HG03064 (cell line): ENCODE results near the gene ELF1.
"Not testable (repeated sequence)": the region's sequence is repeated elsewhere in the genome, so short reads cannot be mapped to it uniquely, and the experiment has no call there.

Source experiments
- ATAC-seq: cut with Tn5 transposase; IDR thresholded peaks from one replicate; pipeline ENCODE4 v1.9.1; 2021; ENCODE audit warnings: low read depth; ENCODE audit not compliant: unreplicated experiment

ELF1 gene

DNA sequence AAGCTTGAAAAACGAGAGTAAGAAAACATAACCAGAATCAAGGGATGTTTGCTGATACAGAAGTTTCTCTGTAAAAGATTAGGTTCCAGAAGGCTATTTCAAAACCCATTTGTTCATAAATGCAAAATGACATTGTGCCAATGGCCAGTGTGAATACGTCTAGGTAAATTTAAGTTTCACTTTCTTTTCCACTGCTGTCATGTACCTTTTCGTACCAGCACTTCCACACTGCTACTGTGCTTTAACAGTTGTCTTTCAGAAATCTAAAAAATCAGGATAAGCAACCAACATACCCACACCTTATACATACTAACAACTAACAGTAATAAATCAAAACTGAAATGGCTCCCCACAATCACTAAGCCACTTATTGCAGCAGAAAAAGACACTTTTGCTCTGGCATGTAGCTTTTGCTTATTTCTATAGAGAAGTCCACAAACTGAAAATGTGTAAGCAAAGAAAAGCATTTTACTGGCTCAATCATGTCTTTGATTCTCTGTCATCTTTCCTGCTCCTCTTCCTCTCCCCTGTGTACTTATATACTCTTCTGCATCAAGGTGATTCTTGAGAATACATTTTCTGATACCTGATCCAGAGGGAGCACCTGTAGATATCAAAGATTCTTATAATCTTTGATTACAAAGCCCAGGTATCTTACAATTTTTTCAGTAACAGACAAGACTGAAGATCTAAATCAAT, 34.3 kb downstream of the ELF1 start:
- ATAC-seq = peak; percentile 50

DNA sequence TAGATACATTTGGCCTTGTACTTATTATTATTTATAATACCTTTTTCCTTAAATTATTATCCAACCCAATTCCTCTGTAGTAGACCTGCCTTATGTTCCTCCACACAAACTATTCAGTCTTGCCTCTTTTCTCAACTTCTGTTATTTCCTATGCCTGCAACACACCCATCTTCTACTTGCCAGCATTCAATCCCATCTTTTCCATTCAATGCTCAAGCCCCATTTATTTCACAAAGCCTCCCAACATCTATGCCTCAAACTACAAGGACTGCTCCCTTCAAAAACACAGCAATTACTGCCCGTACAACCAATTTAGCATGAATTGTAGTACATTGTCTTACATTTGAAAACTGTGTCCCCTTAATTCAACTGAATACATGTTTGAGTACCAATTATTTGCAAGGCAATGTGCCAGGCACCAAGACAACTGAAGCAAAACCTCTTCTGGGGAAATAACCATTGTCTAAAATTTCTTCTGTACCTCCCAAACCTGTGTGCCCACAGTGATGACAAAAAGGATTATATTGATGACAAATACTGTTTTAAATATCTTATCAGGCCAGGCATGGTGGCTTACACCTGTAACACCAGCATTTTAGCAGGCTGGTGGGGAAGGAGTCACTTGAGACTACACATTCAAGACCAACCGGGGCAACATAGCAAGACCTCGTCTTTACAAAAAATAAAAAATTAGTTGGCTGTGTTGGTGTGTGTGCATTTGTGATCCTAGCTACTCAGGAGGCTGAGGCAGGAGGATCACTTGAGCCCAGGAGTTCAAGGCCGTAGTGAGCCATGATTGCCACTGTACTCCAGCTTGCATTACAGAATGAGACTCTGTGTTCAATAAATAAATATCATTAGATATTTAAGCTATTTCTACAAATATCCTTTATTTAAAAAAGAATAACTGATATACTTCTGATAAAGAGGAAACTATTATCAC, 35.1 kb downstream of the ELF1 start:
- ATAC-seq = no peak

DNA sequence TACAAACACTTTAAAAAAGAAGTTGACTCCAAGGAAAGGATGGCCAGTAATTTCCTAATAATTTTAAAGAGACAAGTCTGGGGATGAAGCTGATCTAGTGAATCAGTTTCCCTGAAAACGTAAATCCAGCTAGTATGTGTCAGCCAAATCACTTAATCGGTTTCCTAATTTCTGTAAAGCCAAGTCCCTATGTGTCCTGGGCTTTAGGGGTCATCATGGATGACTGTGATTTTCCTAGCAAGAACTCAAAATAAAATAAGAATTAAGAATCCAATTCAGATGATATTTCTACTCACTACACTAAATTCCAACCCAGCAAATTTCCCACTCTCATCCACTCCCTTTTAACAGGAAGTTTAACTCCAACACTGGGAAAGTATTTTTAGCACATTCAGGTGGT, 35.9 kb downstream of the ELF1 start:
- no peak for ATAC-seq

DNA sequence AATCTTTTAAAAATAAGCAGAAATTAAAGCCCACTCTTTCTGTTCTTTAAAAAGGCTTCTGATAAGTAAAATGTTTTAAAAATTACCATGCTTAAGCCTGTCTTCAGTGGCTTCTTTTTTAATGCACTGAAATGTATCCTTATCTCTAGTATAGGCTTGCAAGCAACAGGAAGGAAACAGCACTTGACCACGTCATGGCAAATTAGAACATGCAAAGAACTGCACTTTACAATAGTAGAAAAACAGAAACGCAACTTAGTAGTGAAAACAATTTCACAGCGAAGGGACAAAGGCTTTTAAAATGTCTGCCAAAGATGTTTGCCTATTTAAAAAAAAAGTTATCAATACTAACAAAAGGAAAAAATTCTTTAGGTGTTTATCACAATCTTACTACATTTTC, 36.3 kb downstream of the ELF1 start:
- ATAC-seq = peak; percentile 45

DNA sequence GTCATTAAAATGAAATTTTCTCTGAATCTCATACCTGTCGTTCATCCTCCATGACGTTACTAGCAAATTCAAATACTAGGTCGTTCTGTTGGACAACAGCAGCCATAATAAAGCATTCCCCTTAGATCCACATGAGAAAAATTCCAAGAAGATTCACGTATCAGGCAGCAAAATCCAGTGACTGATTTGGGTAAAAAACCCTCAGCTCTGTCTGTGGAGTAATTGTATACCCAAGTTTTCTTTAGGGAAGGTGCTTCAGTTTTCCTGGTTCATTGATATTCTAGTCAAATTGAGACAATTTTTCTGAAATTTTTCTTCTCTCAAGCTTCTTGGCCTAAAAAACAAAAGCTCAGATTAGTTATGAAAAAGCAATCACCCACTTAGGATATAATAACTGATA, 37.2 kb downstream of the ELF1 start:
- no peak for ATAC-seq

DNA sequence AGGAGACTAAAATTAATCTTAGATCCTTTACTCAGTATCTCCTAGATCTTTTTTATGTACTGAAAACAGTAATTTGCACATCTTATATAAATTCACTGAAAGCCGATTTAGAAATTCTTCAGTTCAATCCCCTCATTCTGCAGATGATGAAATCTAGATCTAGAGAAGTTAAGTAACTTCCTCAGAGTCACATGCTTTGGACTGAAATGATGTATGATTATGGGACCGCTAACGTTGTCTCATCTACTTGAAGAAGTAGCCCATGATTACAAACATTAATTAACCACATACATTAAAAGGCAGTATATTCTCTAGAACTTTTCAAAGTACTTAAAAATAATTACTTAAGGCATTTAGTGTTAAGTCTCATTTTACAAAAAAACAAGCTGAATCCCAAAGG, 37.8 kb downstream of the ELF1 start:
- ATAC-seq = no peak

DNA sequence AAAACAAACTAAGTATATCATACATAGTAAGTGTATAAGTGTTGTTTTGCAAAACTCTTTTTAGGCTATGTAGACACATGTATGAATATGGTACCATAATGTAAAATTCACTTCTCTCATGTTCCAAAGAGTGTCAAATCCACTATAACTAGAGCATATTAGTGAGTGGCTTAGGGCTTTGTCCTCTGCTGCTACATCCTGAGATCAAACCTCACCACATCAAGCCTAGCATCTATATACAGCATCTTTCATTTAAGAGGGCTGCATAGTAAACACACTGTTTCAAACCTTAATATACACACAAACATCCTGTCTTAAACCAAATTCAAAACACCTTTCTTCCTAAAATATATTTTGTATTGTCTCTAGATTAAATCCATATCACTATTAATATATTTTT, 38.7 kb downstream of the ELF1 start:
- ATAC-seq = no peak

DNA sequence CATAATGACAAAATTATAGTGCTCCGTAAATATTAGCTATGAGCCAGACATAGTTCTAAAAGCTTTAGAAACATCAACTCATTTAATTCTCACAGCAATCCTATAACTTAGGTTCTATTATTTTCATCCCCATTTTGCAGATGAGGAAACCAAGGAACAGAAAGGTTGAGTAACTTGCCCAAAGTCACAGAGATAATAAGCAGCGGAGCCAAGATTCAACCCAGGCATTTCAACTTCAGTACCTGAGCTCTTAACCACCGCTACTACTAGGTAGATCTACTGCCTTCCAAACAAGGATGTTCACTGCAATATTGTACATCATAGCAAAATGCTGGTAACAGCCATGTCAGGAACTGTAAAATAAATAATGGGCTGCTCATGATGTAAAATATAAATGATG, 39.9 kb downstream of the ELF1 start:
- ATAC-seq = no peak

DNA sequence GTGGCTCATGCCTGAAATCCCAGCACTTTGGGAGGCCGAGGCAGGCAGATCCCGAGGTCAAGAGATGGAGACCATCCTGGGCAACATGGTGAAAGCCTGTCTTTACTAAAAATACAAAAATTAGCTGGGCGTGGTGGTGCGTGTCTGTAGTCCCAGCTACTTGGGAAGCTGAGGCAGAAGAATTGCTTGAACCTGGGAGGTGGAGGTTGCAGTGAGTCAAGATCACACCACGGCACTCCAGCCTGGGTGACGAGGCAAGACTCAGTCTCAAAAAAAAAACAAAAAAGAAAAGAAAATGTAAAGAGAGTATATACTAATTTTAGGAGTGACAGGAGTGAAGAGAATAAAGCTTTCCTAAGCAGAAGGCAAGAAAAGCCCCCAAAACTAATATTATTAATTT, 41.0 kb downstream of the ELF1 start:
- ATAC-seq = not testable (repeated sequence)

DNA sequence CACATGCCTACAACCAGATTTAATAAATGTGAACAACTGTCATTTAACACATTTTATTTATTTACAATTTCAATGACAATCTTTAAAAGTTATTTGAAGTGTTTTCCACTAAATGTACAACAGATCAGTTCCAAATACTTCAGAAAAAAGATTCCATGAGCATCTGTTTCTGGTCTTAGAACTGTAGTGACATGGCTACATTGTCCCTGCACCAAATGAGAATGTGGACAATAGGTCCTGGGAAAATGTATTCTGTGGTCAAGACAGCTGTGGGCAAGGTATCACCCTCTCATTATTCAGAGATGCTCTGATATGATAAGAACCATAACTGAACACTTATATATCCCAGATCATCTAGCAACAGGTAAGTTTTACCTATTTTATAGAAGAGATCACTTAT, 43.7 kb downstream of the ELF1 start:
- no peak for ATAC-seq

DNA sequence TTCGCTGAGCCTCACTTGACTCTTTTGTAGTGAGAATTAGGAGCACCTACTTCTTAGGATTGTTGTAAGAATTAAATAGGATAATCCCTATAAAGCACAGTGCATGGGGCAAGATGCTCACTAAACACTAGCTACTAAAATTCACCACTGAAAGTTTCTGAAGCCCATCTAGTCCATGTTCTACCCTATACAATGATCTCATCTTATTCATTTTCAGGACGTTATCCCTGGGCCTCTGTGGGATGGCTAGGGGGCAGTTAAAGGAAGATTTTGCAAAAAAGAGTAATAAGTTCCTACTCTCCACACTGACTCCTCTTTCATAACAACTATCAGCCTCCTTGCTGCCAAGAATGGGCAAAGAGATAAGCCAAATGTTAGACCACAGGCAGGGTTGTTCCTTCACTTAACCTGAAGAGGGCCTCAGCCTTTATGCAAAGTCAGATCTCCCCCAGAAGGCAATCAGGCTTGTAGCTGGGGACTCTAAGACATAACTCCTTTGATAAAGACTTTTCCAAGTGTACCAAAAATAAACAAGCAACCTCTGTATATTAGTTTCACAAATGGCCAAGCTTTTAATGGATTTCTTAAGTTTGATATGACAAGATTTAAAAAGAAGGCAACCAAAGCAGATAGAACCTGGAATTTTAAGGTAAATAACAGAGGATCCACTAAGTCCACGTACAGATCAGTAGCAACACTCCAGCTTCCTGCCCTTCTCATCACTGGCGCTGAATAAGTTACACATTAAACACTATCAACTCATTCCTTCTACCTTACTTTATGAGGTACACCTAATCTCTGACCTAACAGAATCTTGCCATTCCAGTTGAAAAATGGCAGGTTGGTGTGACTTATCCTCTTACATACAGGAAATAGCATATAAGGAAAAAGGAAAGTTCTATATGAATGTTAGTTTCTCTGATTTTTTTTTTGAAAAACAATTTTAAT, 44.4 kb downstream of the ELF1 start:
- ATAC-seq = peak; percentile 59

DNA sequence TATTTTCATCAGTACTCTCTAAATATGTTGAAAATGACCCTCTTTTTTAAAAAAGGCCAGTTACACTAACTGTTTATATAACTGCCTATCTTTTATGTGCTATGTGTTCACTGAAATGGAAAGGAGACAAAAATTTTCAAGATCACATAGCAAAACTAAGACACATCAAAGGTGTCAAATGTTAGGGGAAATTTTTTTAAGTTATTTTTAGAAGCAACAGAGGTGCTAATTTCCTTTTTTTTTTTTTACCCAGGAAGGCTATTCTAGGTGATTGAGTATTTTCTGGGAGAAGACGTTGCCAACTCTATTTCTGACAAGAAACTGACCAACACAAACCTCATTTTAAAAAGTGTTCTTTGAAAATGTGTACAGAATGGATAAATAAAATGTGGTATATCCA, 45.7 kb downstream of the ELF1 start:
- no peak for ATAC-seq

DNA sequence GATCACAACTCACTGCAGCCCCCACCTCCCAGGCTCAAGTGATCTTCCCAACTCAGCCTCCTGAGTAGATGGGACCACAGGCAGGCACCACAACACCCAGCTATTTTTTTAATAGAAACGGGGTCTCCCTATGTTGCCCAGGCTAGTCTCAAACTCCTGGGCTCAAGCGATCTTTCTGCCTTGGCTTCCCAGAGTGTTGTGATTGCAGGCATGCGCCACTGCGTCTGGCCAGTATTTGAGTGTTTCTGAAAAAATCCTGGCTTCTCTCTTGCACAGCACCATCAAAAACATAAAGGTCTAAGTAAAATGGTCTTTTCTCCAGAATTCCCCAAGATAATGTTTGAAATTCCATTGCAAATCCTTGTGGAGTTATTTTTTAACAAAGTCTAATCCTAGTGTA, 47.8 kb downstream of the ELF1 start:
- no peak for ATAC-seq

DNA sequence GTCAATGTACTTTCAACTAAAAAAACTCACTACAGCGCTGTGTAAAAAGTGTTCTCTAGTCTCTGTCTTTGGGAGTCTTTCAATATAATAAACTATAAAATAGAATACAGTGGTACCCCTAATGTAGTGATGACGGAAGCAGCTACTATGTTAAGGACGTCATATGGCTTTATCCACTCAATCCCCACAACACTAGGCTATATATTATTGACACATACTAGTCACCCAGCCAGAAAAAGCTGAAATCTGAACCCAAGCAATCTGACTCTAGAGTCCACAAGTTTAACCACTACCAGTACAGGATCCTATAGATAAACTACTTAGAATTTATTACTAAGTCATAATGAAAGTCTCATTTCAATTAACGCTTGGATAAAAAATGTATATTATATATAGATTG, 48.3 kb downstream of the ELF1 start:
- no peak for ATAC-seq

DNA sequence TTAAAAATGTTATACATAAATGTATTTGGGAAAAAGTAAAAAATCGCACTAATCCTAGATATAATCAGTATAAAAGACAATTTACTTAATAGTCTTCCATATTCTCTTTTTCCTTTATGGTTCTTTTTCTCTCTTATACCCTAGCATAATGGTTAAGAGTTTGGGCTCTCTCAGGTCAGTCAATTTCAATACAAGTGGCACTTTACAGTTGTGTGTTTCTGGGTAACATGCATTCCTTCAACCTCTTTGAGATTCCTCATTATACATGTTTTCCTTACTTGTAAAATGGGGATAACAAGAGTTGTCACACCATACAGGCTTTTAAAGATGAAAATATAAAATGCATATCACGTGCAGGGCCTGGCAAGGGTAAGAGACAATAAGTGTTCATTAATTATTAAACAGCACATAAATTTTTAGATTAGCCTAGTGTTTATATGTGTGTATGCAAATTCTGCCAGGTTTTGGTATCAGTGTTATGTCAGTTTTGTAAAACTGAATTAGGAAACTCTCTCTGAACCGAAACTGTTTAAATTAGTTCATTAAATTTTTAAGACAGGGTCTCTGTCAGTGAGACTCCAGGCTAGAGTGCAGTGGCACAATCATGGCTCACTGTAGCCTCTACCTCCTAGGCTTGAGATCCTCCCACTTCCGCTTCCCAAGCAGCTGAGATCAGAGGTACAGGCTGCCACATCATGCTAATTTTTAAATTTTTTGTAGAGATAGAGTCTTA, 49.8 kb downstream of the ELF1 start:
- peak; percentile 60 for ATAC-seq

DNA sequence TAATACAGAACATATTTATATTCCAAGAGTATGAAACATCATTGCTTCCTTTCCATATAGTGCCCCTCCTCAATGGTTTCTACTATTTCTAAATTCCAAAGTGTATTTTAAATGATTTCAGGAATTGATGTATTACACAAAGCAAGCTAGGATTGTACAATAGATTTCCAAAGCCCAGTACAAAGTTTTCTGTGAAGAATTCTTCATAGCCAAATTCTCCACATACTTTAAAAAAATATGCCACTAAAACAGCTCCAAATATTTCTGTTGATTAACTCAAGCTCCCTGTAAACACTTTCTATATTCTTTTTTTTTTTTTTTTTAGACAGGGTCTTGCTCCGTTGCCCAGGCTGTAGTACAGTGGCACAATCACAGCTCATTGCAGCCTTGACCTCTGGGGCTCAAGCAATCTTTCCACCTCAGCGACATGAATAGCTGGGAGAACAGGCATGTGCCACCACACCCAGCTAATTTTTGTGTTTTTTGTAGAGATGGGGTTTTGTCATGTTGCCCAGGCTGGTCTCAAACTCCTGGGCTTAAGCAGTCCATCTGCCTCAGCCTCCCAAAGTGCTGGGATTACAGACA, 50.6 kb downstream of the ELF1 start:
- no peak for ATAC-seq

DNA sequence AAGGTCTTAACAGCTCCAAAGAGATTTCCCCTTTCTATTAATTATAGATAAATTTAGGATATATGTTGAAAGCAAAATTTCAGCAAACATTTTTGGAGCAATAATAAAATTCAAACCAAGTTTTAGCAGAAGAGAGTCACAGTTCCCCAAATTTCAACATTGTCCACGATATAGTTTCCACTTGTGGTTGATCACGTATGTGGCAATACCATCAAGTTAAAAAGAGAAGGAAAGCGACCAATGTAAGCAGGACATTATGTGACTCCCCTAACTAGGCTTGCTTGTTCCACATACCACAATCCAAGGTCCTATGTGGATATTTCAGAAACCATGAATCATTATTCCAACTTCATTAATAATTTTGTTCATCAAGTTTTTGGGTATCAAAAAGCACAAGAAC, 52.8 kb downstream of the ELF1 start:
- no peak for ATAC-seq

DNA sequence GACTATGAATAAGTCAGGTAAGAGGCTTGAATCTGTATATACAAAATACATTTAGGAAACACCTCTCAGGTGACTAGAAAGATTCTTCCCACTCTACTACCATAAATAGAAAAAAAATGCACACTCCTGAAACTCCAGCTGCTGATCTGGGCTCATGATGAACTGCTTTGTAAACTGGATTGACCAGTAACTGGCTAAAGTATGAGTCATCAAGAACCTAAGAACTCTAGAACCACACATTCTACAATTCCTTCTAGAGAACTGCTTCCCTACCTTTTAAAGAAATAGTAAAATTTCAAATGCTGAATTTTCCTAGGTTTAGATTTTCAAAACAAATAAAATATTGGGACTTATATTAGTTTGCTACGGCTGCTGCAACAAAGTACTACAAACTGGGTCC, 55.2 kb downstream of the ELF1 start:
- ATAC-seq = no peak

DNA sequence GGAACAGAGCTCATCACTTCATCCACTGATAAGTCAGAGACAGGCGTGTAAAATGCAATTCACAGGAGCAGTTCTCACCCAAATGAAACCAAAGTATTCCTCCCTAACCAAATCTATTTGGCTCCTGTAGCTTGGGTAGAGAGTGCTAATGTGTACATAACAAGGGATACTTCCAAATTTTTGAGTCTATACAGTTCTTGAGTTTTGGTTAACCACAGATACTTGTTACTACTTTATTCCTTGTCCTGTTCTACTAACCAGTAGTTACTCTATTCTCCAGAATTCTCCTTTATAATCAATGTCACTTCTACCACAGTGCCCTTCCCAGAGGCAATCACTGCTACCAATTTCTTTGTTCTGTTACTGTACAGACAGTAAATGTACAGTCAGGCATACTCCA, 57.3 kb downstream of the ELF1 start:
- no peak for ATAC-seq

DNA sequence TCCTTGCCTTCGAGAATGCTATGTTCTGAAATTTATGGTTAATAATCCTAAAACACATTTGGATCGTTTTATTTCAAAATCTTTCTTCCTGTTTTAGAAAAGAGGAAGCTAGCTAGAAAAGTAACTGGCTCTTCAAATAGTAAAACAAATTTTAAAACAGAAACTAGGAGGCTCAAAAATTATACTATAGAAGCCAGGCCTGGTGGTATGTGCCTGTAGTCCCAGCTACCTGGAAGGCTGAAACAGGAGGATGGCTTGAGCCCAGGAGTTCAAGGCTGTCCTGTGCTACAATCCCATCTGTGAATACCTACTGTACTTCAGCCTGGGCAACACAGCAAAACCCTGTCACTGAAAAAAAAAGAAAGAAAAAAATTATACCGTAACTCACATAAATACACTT, 57.9 kb downstream of the ELF1 start:
- ATAC-seq = no peak
